ENCODE measurements around the gene MMP10.

MMP10 gene

DNA sequence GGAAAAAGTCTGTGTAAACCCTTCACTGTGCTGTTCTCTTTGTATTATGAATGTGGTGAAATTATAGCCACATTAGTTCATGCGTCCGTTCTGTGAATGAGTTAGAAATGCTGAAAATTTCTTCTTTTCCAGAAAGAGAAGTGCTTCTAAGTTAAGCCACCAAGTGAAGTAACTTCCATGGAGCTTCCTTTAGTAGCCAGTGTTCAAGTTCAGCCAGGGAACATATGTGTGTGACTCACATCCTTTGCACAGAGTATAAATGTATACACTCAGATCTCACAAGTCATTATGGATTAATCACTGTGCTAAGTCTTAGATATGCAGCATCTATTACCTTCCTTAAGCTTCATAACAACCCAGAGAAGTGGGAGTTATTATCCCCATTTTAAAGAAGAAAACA is 52.5 kb downstream of the MMP10 start:
- no peak for DNase-seq (ENCODE audit: low spot score)

GRCh38 chr11:102724904-102725500 is 55.4 kb downstream of the MMP10 start, which contains the start of gene MMP8:
Gene MMP8 (minus strand): TSS chr11:102724954. CDS start chr11:102724855, 99 bp downstream.
- no peak for DNase-seq (ENCODE audit: low spot score)

GRCh38 chr11:102722821-102723220 is 57.6 kb downstream of the MMP10 start:
- no peak for DNase-seq (ENCODE audit: low spot score)

Data from putamen (tissue), 1 donor.